ENCODE results near the gene IMMP2L.

GRCh38 chr7:111226800-111227199, 335.5 kb downstream of the IMMP2L start:
- TF ChIP-seq CTCF (IDR thresholded peaks at IDR 0.05; ENCODE audit: insufficient read depth, low read length, poor library complexity, severe bottlenecking): no peak
- TF ChIP-seq EZH2phosphoT487 (conservative IDR thresholded peaks at IDR 0.05; ENCODE audit: low read length): no peak

Data from SU-DHL-6 (cell line).